Measurements from ENCODE around the gene MOCS3.

DNA sequence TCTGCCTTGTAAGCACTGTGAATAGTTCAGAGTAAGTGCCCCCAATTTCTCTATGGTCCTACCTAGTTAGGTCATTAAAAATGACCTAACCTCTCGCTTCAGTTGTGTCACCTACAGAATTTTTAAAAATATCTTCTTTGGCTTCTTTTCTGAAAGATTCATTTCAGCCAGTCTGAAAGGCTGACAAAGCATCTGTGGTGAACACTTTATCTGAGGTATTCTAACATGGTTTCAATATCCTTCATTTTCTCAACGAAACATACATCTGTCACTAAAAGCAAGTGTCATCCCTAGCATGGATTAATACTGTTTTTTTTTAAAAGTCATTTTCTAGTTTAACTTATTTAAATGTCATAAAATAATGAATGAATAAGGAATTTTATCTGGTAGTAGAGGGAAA is 5.4 kb upstream of the MOCS3 start:
- TF ChIP-seq TAF1 (IDR thresholded peaks at IDR 0.05; ENCODE audit: borderline replicate concordance, insufficient read depth, low read length) (no peak), SIN3A (IDR thresholded peaks at IDR 0.05; ENCODE audit: borderline replicate concordance, insufficient read depth, low read length) (no peak), POLR2AphosphoS5 (IDR thresholded peaks at IDR 0.05; ENCODE audit: low read depth, low read length) (no peak)
- TF ChIP-seq, protein P1, sequence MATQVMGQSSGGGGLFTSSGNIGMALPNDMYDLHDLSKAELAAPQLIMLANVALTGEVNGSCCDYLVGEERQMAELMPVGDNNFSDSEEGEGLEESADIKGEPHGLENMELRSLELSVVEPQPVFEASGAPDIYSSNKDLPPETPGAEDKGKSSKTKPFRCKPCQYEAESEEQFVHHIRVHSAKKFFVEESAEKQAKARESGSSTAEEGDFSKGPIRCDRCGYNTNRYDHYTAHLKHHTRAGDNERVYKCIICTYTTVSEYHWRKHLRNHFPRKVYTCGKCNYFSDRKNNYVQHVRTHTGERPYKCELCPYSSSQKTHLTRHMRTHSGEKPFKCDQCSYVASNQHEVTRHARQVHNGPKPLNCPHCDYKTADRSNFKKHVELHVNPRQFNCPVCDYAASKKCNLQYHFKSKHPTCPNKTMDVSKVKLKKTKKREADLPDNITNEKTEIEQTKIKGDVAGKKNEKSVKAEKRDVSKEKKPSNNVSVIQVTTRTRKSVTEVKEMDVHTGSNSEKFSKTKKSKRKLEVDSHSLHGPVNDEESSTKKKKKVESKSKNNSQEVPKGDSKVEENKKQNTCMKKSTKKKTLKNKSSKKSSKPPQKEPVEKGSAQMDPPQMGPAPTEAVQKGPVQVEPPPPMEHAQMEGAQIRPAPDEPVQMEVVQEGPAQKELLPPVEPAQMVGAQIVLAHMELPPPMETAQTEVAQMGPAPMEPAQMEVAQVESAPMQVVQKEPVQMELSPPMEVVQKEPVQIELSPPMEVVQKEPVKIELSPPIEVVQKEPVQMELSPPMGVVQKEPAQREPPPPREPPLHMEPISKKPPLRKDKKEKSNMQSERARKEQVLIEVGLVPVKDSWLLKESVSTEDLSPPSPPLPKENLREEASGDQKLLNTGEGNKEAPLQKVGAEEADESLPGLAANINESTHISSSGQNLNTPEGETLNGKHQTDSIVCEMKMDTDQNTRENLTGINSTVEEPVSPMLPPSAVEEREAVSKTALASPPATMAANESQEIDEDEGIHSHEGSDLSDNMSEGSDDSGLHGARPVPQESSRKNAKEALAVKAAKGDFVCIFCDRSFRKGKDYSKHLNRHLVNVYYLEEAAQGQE (IDR thresholded peaks at IDR 0.05; ENCODE audit: insufficient read depth in 1 of 2, low read depth in 2 of 2, low read length in 2 of 2): no peak

Data from PFSK-1 (cell line).